ENCODE data around the gene FREM3. TPM values are rescaled to one million over a fixed set of nuclear protein-coding genes. Genes with fewer than 3 reads are reported as not detected.

Gene FREM3
- total RNA-seq, 1 experiment from 2014 or later, result 0.15 TPM

- Mint-ChIP-seq H3K4me1 (peaks cover 7% of the 10 kb centered on the region), H3K4me3 (no peak overlapping the region), H3K27ac (no peak overlapping the region), H3K9me3 (peaks cover 12% of the 10 kb centered on the region), H3K36me3 (peaks cover 7% of the 10 kb centered on the region), H3K27me3 (ENCODE audit: low read depth) (peaks cover 3% of the 10 kb centered on the region)
- ChIA-PET CTCF (no interaction called here), POLR2A (no interaction called here)
- TF ChIP-seq ZNF425 (CRISPR knock-in tag; conservative IDR thresholded peaks at IDR 0.05), result no peak
- DNase-seq (ENCODE audit: low spot score) (no peak), ATAC-seq (no peak)
These were observed 101.7 kb downstream of the FREM3 start for GRCh38 chr4:143598816-143599215.

DNA sequence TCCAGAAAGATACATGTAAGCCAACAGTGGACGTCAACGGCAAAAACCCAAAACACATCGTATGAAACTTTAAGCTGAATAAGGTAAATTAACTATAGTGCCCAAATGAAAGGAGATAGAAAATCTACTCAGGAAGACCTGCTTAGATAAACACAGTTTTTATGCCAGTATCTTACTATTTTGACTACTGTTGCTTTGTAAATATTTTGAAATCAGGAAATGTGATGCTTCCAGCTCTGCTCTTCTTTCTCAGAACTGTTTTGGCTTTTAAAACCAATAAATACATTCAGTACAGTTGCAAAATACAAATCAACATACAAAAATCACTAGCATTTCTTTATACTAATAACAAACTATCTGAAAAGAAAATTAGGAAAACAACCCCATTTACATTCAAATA, 103.2 kb downstream of the FREM3 start:
- Mint-ChIP-seq H3K4me1 (peaks cover 7% of the 10 kb centered on the region), H3K27ac (no peak overlapping the region), H3K4me3 (no peak overlapping the region), H3K27me3 (ENCODE audit: low read depth) (peaks cover 3% of the 10 kb centered on the region), H3K9me3 (peaks cover 20% of the 10 kb centered on the region), H3K36me3 (peaks cover 7% of the 10 kb centered on the region)
- DNase-seq (ENCODE audit: low spot score) (no peak), ATAC-seq (no peak)
- POLR2A ChIA-PET, result no interaction called here
- CTCF ChIA-PET, result no interaction called here
- no peak for TF ChIP-seq ZNF423 (CRISPR knock-in tag; IDR thresholded peaks at IDR 0.05)
- no peak for TF ChIP-seq GTF2I (CRISPR knock-in tag; conservative IDR thresholded peaks at IDR 0.05)
- TF ChIP-seq, protein P1, sequence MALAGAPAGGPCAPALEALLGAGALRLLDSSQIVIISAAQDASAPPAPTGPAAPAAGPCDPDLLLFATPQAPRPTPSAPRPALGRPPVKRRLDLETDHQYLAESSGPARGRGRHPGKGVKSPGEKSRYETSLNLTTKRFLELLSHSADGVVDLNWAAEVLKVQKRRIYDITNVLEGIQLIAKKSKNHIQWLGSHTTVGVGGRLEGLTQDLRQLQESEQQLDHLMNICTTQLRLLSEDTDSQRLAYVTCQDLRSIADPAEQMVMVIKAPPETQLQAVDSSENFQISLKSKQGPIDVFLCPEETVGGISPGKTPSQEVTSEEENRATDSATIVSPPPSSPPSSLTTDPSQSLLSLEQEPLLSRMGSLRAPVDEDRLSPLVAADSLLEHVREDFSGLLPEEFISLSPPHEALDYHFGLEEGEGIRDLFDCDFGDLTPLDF (CRISPR knock-in tag; IDR thresholded peaks at IDR 0.05), result no peak
- no peak for TF ChIP-seq ATF3 (CRISPR knock-in tag; conservative IDR thresholded peaks at IDR 0.05)
- TF ChIP-seq MLX (CRISPR knock-in tag; IDR thresholded peaks at IDR 0.05), result no peak

DNA sequence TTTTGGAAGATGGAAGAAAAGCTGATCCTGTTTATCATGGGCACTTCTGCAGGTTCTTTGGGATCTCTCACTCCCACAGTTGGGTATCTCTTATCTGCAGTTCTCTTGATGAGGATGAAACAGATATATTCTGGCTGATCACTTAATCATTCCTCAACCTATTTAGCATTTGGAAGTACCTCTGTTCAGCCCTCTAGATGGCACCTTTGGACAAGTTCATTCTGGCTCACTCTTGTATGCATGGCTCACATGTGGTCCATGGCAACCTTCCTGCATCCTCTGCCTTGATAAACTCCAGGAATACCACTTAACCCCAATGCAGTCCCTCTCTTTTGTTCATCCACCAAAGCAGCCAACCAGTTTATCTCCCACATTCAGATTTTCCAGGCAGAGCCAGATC, 112.8 kb downstream of the FREM3 start:
- H3K36me3 Mint-ChIP-seq, result peaks cover 7% of the 10 kb centered on the region; the same call in 1 of the 2 replicates
- H3K9me3 Mint-ChIP-seq, result peaks cover 29% of the 10 kb centered on the region
- TF ChIP-seq, protein P2, sequence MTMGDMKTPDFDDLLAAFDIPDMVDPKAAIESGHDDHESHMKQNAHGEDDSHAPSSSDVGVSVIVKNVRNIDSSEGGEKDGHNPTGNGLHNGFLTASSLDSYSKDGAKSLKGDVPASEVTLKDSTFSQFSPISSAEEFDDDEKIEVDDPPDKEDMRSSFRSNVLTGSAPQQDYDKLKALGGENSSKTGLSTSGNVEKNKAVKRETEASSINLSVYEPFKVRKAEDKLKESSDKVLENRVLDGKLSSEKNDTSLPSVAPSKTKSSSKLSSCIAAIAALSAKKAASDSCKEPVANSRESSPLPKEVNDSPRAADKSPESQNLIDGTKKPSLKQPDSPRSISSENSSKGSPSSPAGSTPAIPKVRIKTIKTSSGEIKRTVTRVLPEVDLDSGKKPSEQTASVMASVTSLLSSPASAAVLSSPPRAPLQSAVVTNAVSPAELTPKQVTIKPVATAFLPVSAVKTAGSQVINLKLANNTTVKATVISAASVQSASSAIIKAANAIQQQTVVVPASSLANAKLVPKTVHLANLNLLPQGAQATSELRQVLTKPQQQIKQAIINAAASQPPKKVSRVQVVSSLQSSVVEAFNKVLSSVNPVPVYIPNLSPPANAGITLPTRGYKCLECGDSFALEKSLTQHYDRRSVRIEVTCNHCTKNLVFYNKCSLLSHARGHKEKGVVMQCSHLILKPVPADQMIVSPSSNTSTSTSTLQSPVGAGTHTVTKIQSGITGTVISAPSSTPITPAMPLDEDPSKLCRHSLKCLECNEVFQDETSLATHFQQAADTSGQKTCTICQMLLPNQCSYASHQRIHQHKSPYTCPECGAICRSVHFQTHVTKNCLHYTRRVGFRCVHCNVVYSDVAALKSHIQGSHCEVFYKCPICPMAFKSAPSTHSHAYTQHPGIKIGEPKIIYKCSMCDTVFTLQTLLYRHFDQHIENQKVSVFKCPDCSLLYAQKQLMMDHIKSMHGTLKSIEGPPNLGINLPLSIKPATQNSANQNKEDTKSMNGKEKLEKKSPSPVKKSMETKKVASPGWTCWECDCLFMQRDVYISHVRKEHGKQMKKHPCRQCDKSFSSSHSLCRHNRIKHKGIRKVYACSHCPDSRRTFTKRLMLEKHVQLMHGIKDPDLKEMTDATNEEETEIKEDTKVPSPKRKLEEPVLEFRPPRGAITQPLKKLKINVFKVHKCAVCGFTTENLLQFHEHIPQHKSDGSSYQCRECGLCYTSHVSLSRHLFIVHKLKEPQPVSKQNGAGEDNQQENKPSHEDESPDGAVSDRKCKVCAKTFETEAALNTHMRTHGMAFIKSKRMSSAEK (CRISPR knock-in tag; IDR thresholded peaks at IDR 0.05; ENCODE audit: borderline replicate concordance), result no peak
- TF ChIP-seq, protein P3, sequence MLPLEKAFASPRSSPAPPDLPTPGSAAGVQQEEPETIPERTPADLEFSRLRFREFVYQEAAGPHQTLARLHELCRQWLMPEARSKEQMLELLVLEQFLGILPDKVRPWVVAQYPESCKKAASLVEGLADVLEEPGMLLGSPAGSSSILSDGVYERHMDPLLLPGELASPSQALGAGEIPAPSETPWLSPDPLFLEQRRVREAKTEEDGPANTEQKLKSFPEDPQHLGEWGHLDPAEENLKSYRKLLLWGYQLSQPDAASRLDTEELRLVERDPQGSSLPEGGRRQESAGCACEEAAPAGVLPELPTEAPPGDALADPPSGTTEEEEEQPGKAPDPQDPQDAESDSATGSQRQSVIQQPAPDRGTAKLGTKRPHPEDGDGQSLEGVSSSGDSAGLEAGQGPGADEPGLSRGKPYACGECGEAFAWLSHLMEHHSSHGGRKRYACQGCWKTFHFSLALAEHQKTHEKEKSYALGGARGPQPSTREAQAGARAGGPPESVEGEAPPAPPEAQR (CRISPR knock-in tag; IDR thresholded peaks at IDR 0.05), result no peak
- TF ChIP-seq, protein P4, sequence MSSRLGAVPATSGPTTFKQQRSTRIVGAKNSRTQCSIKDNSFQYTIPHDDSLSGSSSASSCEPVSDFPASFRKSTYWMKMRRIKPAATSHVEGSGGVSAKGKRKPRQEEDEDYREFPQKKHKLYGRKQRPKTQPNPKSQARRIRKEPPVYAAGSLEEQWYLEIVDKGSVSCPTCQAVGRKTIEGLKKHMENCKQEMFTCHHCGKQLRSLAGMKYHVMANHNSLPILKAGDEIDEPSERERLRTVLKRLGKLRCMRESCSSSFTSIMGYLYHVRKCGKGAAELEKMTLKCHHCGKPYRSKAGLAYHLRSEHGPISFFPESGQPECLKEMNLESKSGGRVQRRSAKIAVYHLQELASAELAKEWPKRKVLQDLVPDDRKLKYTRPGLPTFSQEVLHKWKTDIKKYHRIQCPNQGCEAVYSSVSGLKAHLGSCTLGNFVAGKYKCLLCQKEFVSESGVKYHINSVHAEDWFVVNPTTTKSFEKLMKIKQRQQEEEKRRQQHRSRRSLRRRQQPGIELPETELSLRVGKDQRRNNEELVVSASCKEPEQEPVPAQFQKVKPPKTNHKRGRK (CRISPR knock-in tag; IDR thresholded peaks at IDR 0.05; ENCODE audit: borderline replicate concordance), result no peak
- TF ChIP-seq, protein P5, sequence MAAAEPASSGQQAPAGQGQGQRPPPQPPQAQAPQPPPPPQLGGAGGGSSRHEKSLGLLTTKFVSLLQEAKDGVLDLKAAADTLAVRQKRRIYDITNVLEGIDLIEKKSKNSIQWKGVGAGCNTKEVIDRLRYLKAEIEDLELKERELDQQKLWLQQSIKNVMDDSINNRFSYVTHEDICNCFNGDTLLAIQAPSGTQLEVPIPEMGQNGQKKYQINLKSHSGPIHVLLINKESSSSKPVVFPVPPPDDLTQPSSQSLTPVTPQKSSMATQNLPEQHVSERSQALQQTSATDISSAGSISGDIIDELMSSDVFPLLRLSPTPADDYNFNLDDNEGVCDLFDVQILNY (CRISPR knock-in tag; IDR thresholded peaks at IDR 0.05), result no peak
- TF ChIP-seq IRF1 (CRISPR knock-in tag; IDR thresholded peaks at IDR 0.05) (no peak), IRF2 (CRISPR knock-in tag; IDR thresholded peaks at IDR 0.05; ENCODE audit: borderline replicate concordance, low read depth) (no peak), NR2C2 (CRISPR knock-in tag; IDR thresholded peaks at IDR 0.05) (no peak), ZNF423 (CRISPR knock-in tag; IDR thresholded peaks at IDR 0.05) (no peak)
- TF ChIP-seq, protein P6, sequence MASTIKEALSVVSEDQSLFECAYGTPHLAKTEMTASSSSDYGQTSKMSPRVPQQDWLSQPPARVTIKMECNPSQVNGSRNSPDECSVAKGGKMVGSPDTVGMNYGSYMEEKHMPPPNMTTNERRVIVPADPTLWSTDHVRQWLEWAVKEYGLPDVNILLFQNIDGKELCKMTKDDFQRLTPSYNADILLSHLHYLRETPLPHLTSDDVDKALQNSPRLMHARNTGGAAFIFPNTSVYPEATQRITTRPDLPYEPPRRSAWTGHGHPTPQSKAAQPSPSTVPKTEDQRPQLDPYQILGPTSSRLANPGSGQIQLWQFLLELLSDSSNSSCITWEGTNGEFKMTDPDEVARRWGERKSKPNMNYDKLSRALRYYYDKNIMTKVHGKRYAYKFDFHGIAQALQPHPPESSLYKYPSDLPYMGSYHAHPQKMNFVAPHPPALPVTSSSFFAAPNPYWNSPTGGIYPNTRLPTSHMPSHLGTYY (CRISPR knock-in tag; IDR thresholded peaks at IDR 0.05), result no peak

More for the DNA sequence above, 112.8 kb downstream of the FREM3 start:
- POLR2A ChIA-PET, result no interaction called here
- CTCF ChIA-PET, result no interaction called here
- no peak for DNase-seq (ENCODE audit: low spot score)
- H3K4me1 Mint-ChIP-seq, result no peaks in the 10 kb centered on the region
- no peak overlapping the region for H3K27ac Mint-ChIP-seq
- H3K27me3 Mint-ChIP-seq (ENCODE audit: low read depth), result no peaks in the 10 kb centered on the region
- no peak overlapping the region for H3K4me3 Mint-ChIP-seq
- no peak for ATAC-seq
